Tibial nerve (tissue), 4 donors: ENCODE measurements around the gene PRDM2. TPM values are rescaled to one million over a fixed set of nuclear protein-coding genes. Genes with fewer than 3 reads are reported as not detected.

Experiments
- DNase-seq, 2 donors: peaks; one replicate each; pipeline ENCODE4 v3.0.0-alpha.2; 2019; ENCODE audit warnings: low spot score in 2 of 2
- H3K27ac ChIP-seq, 4 donors: fragments of 200-600 bp; sonication (generic) in 3 of 4; one replicate each; pipeline ENCODE4 v1.5.1; 2017 to 2019; ENCODE audit warnings: mild to moderate bottlenecking in 1 of 4
- H3K27me3 ChIP-seq, 2 donors: fragments of 200-600 bp; sonication (generic) in 1 of 2; one replicate each; pipeline versions ENCODE4 v1.5.1 to v1.6.0; 2017 to 2019
- H3K36me3 ChIP-seq, 3 donors: fragments of 200-600 bp; sonication (generic); one replicate each; pipeline ENCODE4 v1.5.1; 2018 to 2019
- H3K4me1 ChIP-seq, 4 donors: fragments of 200-600 bp; sonication (generic) in 3 of 4; one replicate each; pipeline ENCODE4 v1.5.1; 2017 to 2019
- H3K4me3 ChIP-seq, 4 donors: fragments of 200-600 bp; sonication (generic) in 3 of 4; one replicate each; pipeline ENCODE4 v1.5.1; 2017 to 2019; ENCODE audit warnings: mild to moderate bottlenecking in 1 of 4, moderate library complexity in 1 of 4
- H3K9me3 ChIP-seq, 4 donors: fragments of 200-600 bp; sonication (generic) in 3 of 4; one replicate each; pipeline ENCODE4 v1.5.1; 2017 to 2019
- EP300 ChIP-seq, 2 donors: sonication (generic); formaldehyde crosslinking; IDR thresholded peaks; one replicate each; pipeline ENCODE4 v1.6.1; 2017; ENCODE audit warnings: antibody characterized with exemption in 2 of 2, mild to moderate bottlenecking in 1 of 2
- POLR2A ChIP-seq, 2 donors: fragments of 450-650 bp; IDR thresholded peaks; one replicate each; pipeline ENCODE4 v1.6.1; 2017; ENCODE audit warnings: antibody characterized with exemption in 2 of 2, mild to moderate bottlenecking in 2 of 2, moderate library complexity in 2 of 2
- WGBS, 2 donors: methylation state at CpG; one replicate each; pipeline ENCODE4 v1.1.5; 2018; 5-methylcytosine and 5-hydroxymethylcytosine counted together
- total RNA-seq, 4 donors: library from RNA; depleted of rRNA; stranded (reverse); fragments of >200 nt; gene quantifications; one replicate each; pipeline ENCODE4 v1.1.0, GENCODE V29; 2016
- TF ChIP-seq, protein P1 (sequence below), 5 experiments: fragments of 200-600 bp in 3 of 5; fragments of 450-650 bp in 2 of 5; sonication (generic) in 3 of 5; IDR thresholded peaks; one replicate each; pipeline ENCODE4 v1.5.1; 2016 to 2019; ENCODE audit warnings: antibody characterized with exemption in 5 of 5, mild to moderate bottlenecking in 3 of 5, moderate library complexity in 2 of 5

PRDM2 gene, protein sequence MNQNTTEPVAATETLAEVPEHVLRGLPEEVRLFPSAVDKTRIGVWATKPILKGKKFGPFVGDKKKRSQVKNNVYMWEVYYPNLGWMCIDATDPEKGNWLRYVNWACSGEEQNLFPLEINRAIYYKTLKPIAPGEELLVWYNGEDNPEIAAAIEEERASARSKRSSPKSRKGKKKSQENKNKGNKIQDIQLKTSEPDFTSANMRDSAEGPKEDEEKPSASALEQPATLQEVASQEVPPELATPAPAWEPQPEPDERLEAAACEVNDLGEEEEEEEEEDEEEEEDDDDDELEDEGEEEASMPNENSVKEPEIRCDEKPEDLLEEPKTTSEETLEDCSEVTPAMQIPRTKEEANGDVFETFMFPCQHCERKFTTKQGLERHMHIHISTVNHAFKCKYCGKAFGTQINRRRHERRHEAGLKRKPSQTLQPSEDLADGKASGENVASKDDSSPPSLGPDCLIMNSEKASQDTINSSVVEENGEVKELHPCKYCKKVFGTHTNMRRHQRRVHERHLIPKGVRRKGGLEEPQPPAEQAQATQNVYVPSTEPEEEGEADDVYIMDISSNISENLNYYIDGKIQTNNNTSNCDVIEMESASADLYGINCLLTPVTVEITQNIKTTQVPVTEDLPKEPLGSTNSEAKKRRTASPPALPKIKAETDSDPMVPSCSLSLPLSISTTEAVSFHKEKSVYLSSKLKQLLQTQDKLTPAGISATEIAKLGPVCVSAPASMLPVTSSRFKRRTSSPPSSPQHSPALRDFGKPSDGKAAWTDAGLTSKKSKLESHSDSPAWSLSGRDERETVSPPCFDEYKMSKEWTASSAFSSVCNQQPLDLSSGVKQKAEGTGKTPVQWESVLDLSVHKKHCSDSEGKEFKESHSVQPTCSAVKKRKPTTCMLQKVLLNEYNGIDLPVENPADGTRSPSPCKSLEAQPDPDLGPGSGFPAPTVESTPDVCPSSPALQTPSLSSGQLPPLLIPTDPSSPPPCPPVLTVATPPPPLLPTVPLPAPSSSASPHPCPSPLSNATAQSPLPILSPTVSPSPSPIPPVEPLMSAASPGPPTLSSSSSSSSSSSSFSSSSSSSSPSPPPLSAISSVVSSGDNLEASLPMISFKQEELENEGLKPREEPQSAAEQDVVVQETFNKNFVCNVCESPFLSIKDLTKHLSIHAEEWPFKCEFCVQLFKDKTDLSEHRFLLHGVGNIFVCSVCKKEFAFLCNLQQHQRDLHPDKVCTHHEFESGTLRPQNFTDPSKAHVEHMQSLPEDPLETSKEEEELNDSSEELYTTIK (N-terminal part only)
- 10 to 100 TPM; 26.4 to 48.8 (median 46.5) TPM for total RNA-seq

DNA sequence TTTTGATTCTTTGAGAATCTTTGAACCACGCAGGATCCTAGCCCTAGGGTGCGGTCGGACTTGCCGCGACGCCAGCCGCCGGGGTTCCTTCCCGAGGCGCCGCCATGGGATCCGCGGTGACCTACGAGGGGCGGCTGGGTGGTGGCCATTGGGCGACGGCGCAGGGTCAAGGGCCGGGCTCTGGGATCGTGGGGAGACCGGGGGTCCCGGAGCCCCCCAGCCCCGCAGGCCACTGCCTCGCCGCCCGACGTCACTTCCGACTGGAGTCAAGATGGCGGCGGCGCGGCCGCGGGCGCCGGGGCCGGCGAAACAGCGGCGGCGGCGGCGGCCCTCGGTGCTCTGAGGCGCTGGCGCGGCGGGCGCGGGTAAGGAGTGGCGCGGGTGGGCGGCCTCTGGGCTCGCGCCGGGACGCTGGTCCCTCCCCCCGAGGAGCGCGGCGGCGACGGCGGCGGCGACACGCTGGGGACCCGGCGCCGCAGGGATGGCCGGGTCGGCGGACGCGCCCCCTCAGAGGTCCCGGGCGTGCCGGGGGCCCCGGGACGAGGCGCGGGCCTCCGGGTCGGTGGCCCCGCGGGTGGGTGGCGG lies at the start of gene PRDM2:
Gene PRDM2 (plus strand): TSS at position 253 of the 585 bp plus-strand sequence. CDS start 15,418 bp downstream, outside the sequence.
- peaks cover 0 to 51% (median 9%) of the 10 kb centered on the region in 4 donors for H3K4me1 ChIP-seq
- H3K4me3 ChIP-seq: peak within 1 kb of the TSS; percentile 75 to 91 (median 82)
- H3K27me3 ChIP-seq: peaks cover 0 to 5% of the 10 kb centered on the region in 2 donors
- 2 to 6% methylated on average over 15 to 22 of the region's 87 CpGs for WGBS, 2 donors
- no peaks in the 10 kb centered on the region for H3K36me3 ChIP-seq
- no peaks in the 10 kb centered on the region for H3K9me3 ChIP-seq
- DNase-seq: peak in 1 of 2 donors; percentile 27
- TF ChIP-seq, protein P1, sequence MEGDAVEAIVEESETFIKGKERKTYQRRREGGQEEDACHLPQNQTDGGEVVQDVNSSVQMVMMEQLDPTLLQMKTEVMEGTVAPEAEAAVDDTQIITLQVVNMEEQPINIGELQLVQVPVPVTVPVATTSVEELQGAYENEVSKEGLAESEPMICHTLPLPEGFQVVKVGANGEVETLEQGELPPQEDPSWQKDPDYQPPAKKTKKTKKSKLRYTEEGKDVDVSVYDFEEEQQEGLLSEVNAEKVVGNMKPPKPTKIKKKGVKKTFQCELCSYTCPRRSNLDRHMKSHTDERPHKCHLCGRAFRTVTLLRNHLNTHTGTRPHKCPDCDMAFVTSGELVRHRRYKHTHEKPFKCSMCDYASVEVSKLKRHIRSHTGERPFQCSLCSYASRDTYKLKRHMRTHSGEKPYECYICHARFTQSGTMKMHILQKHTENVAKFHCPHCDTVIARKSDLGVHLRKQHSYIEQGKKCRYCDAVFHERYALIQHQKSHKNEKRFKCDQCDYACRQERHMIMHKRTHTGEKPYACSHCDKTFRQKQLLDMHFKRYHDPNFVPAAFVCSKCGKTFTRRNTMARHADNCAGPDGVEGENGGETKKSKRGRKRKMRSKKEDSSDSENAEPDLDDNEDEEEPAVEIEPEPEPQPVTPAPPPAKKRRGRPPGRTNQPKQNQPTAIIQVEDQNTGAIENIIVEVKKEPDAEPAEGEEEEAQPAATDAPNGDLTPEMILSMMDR (IDR thresholded peaks at IDR 0.05): peak in 1 of 5 experiments; percentile 19
- TF ChIP-seq EP300 (IDR thresholded peaks at IDR 0.05) (peak in 1 of 2 donors; percentile 34), POLR2A (IDR thresholded peaks at IDR 0.05) (peak in 1 of 2 donors; percentile 43)
- peak within 1 kb of the TSS; percentile 89 to 99 (median 96) for H3K27ac ChIP-seq

DNA sequence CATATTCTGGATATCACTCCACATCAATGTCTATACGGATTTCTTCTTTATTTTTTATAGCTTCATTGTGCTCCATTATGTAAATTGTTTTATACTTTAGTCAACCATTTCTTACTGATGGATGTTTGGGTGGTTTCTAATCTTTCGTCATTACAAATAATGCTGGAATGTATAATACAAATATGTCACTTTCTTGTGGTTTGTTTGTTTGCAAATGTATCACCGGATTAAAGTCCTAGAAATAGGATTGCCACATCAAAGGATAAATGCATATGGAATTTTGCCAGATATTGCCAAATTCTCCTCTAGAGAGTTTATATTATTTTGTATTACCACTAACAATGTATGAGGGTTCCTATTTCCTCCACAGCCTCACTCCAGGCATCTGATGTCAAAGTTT lies 48.7 kb upstream of the PRDM2 start:
- Histone ChIP-seq H3K9me3 (no peaks in the 10 kb centered on the region), H3K4me3 (no peak overlapping the region), H3K27ac (no peak overlapping the region), H3K27me3 (no peaks in the 10 kb centered on the region), H3K4me1 (no peaks in the 10 kb centered on the region), H3K36me3 (no peaks in the 10 kb centered on the region)
- no peak for DNase-seq
- 68 to 75% methylated on average over 3 of the region's 3 CpGs for WGBS, 2 donors
- no peak for TF ChIP-seq POLR2A (IDR thresholded peaks at IDR 0.05)
- no peak for TF ChIP-seq EP300 (IDR thresholded peaks at IDR 0.05)
- TF ChIP-seq, protein P1 (IDR thresholded peaks at IDR 0.05): no peak

DNA sequence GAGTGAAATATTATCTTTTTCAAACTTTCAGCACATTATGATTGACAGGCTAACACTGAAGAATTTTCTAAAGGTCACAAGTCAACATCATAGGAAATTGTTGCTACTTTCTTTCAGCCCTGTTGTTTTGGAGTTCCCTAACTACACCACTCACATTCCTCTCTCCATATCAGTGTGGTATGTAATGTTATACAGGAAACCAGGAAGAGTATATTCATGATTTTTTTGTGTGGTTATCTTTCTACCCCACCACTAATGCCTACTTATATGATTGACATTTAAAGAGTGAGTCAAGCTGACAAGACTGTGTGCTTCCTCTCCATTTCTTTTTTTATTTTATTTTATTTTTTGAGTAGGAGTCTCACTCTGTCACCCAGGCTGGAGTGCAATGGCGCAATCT lies 47.8 kb upstream of the PRDM2 start:
- H3K27me3 ChIP-seq: no peaks in the 10 kb centered on the region
- TF ChIP-seq, protein P1 (IDR thresholded peaks at IDR 0.05): no peak
- TF ChIP-seq POLR2A (IDR thresholded peaks at IDR 0.05) (no peak), EP300 (IDR thresholded peaks at IDR 0.05) (no peak)
- WGBS, 2 donors: 92 to 100% methylated on average over 1 of the region's 1 CpG
- no peaks in the 10 kb centered on the region for H3K36me3 ChIP-seq
- H3K4me3 ChIP-seq: no peak overlapping the region
- no peaks in the 10 kb centered on the region for H3K4me1 ChIP-seq
- no peak overlapping the region for H3K27ac ChIP-seq
- DNase-seq: no peak
- H3K9me3 ChIP-seq: no peaks in the 10 kb centered on the region

DNA sequence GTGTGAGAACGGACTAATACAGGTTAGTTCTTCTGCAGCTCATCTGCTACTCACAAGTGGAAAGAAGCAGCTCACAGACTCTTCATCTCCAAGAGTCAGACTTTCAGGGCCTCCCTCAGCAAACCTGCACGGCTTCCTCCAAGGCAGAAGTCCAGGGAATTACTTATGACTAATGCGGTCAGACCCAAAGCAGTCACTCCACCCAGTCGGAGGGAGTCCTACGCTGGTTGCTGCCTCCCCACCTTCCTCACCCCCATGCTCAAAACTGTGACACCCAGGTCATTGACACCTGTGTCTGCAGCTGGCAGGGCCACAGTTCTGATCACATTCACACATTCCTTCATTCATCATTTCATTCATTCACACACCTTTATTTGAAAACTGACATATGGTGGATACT lies 38.4 kb upstream of the PRDM2 start:
- Histone ChIP-seq H3K9me3 (peaks cover 0 to 4% (median 0%) of the 10 kb centered on the region in 4 donors), H3K4me3 (no peak overlapping the region), H3K4me1 (peaks cover 0 to 3% (median 0%) of the 10 kb centered on the region in 4 donors), H3K27ac (no peak overlapping the region), H3K36me3 (no peaks in the 10 kb centered on the region), H3K27me3 (no peaks in the 10 kb centered on the region)
- 73 to 80% methylated on average over 5 of the region's 5 CpGs for WGBS, 2 donors
- TF ChIP-seq, protein P1 (IDR thresholded peaks at IDR 0.05): no peak
- TF ChIP-seq EP300 (IDR thresholded peaks at IDR 0.05) (no peak), POLR2A (IDR thresholded peaks at IDR 0.05) (no peak)
- DNase-seq: no peak
